HepG2 (cell line): ENCODE measurements around the gene IAH1. TPM values are rescaled to one million over a fixed set of nuclear protein-coding genes. Genes with fewer than 3 reads are reported as not detected.

ENCODE experiments used
- ARNTL ChIP-seq: sonication (generic); formaldehyde crosslinking; IDR thresholded peaks from 2 replicates; pipeline ENCODE4 v1.4.0; 2020; ENCODE audit warnings: mild to moderate bottlenecking, missing genetic modification reagents
- ATF1 ChIP-seq: IDR thresholded peaks from 2 replicates; pipeline ENCODE4 v1.6.1; 2016; ENCODE audit warnings: mild to moderate bottlenecking, control low read depth
- CHD4 ChIP-seq: fragments of 200-600 bp; sonication (generic); IDR thresholded peaks from 2 replicates; pipeline ENCODE4 v1.7.0; 2017; ENCODE audit warnings: mild to moderate bottlenecking, low read length, borderline replicate concordance
- ELF4 ChIP-seq: sonication (generic); formaldehyde crosslinking; IDR thresholded peaks from 2 replicates; pipeline ENCODE4 v1.5.0; 2020; ENCODE audit warnings: missing genetic modification reagents, mild to moderate bottlenecking, moderate library complexity, borderline replicate concordance
- GLMP ChIP-seq: sonication (generic); formaldehyde crosslinking; IDR thresholded peaks from 2 replicates; pipeline ENCODE4 v1.9.0; 2021; ENCODE audit warnings: missing genetic modification reagents, mild to moderate bottlenecking, borderline replicate concordance
- KDM5B ChIP-seq: sonication (generic); formaldehyde crosslinking; IDR thresholded peaks from 2 replicates; pipeline ENCODE4 v1.4.0; 2020; ENCODE audit warnings: missing genetic modification reagents, mild to moderate bottlenecking, borderline replicate concordance
- MAX ChIP-seq: IDR thresholded peaks from 2 replicates; pipeline ENCODE4 v1.6.1; 2012; ENCODE audit warnings: inconsistent platforms
- MED8 ChIP-seq: sonication (generic); formaldehyde crosslinking; IDR thresholded peaks from 2 replicates; pipeline ENCODE4 v1.8.1; 2023; ENCODE audit warnings: mild to moderate bottlenecking, missing genetic modification reagents; ENCODE audit not compliant: insufficient replicate concordance
- NFYC ChIP-seq: IDR thresholded peaks from 2 replicates; pipeline ENCODE4 v1.6.1; 2016; ENCODE audit warnings: missing genetic modification reagents, missing compliant biosample characterization
- RAD21 ChIP-seq: fragments of 450-650 bp; formaldehyde crosslinking; IDR thresholded peaks from 2 replicates; pipeline ENCODE4 v1.5.0; 2020; ENCODE audit warnings: mild to moderate bottlenecking
- RARG ChIP-seq: sonication (generic); formaldehyde crosslinking; IDR thresholded peaks from 2 replicates; pipeline ENCODE4 v1.4.0; 2020; ENCODE audit warnings: low read depth, mild to moderate bottlenecking, missing genetic modification reagents
- SNRNP70 ChIP-seq: fragments of 200-400 bp; formaldehyde crosslinking; IDR thresholded peaks from 2 replicates; pipeline ENCODE4 v1.6.1; 2017; ENCODE audit warnings: mild to moderate bottlenecking, low read depth, low read length, moderate library complexity
- SRF ChIP-seq: IDR thresholded peaks from 2 replicates; pipeline ENCODE4 v1.6.1; 2011; ENCODE audit warnings: mild to moderate bottlenecking, low read depth, low read length, moderate library complexity
- ZNF281 ChIP-seq: sonication (generic); formaldehyde crosslinking; IDR thresholded peaks from 2 replicates; pipeline ENCODE4 v1.4.0; 2020; ENCODE audit warnings: missing genetic modification reagents, borderline replicate concordance
- ZNF605 ChIP-seq: sonication (generic); formaldehyde crosslinking; IDR thresholded peaks from 2 replicates; pipeline ENCODE4 v1.8.0; 2022; ENCODE audit warnings: mild to moderate bottlenecking, missing genetic modification reagents
- polyA plus RNA-seq, 8 experiments: library from polyadenylated mRNA; depleted of rRNA in 3 of 8; stranded (reverse) in 7 of 8; unstranded in 1 of 8; fragments of >200 nt; fragmentation: Illumina TruSeq in 4 of 8; extraction: Trizol in 4 of 8; gene quantifications; 2 replicates each; pipeline versions ENCODE4 v1.2.1 to v1.2.3, GENCODE V29; 2011 to 2016; ENCODE audit warnings: low read depth in 4 of 8, missing spikeins in 1 of 8, mixed read lengths in 1 of 8; ENCODE audit not compliant: insufficient read depth in 1 of 8
- total RNA-seq, 5 experiments: library from RNA; depleted of rRNA; stranded (reverse); fragments of >200 nt; fragmentation: Illumina TruSeq; extraction: Trizol; gene quantifications; 2 replicates each; pipeline ENCODE4 v1.2.3, GENCODE V29; 2016; ENCODE audit warnings: low read depth in 1 of 5

Gene IAH1
- total and polyA plus RNA-seq, 2 of the 13 experiments (the other 11 are each of a cell fraction or from before 2014, with no cell fraction given) = 43.6 to 44.4 TPM

GRCh38 chr2:9451231-9451630 is 23.1 kb upstream of the IAH1 start (continued):
- TF ChIP-seq ZNF281 (no peak), RARG (no peak), ELF4 (CRISPR knock-in tag) (no peak), GLMP (CRISPR knock-in tag) (no peak), MAX (no peak), CHD4 (no peak), NFYC (CRISPR knock-in tag) (no peak), MED8 (CRISPR knock-in tag) (no peak), SRF (no peak), SNRNP70 (no peak), ZNF605 (CRISPR knock-in tag) (no peak), ATF1 (CRISPR knock-in tag) (no peak), ARNTL (CRISPR knock-in tag) (no peak), KDM5B (no peak), RAD21 (CRISPR knock-in tag) (no peak)
